HG03520 (cell line): ENCODE data around the gene DENND1A.
"Not testable (repeated sequence)": the region's sequence is repeated elsewhere in the genome, so short reads cannot be mapped to it uniquely, and the experiment has no call there.

Source experiments
- ATAC-seq: cut with Tn5 transposase; IDR thresholded peaks from one replicate; pipeline ENCODE4 v1.9.1; 2021; ENCODE audit warnings: mild to moderate bottlenecking, moderate library complexity; ENCODE audit not compliant: unreplicated experiment

DENND1A gene

GRCh38 chr9:123407217-123407851 is 522.6 kb downstream of the DENND1A start:
- no peak for ATAC-seq

- no peak for ATAC-seq
Measured at GRCh38 chr9:123406691-123407216, 523.2 kb downstream of the DENND1A start.

- no peak for ATAC-seq
Measured at GRCh38 chr9:123406016-123406415, 523.9 kb downstream of the DENND1A start.

- no peak for ATAC-seq
Measured at GRCh38 chr9:123402981-123403509, 526.9 kb downstream of the DENND1A start.

GRCh38 chr9:123401879-123402513 is 527.9 kb downstream of the DENND1A start:
- no peak for ATAC-seq

- ATAC-seq: no peak
Measured at GRCh38 chr9:123400926-123401503, 528.9 kb downstream of the DENND1A start.

- ATAC-seq: no peak
Measured at GRCh38 chr9:123399803-123400378, 530.0 kb downstream of the DENND1A start.

GRCh38 chr9:123398938-123399337 is 531.0 kb downstream of the DENND1A start:
- not testable (repeated sequence) for ATAC-seq

- ATAC-seq: no peak
Measured at GRCh38 chr9:123397975-123398374, 532.0 kb downstream of the DENND1A start.

GRCh38 chr9:123395689-123396511 is 534.0 kb downstream of the DENND1A start:
- ATAC-seq: no peak

- no peak for ATAC-seq
Measured at GRCh38 chr9:123395276-123395688, 534.6 kb downstream of the DENND1A start.

- no peak for ATAC-seq
Measured at GRCh38 chr9:123394291-123395235, 535.4 kb downstream of the DENND1A start.

GRCh38 chr9:123392802-123393201 is 537.1 kb downstream of the DENND1A start:
- ATAC-seq: no peak

GRCh38 chr9:123391946-123392345 is 538.0 kb downstream of the DENND1A start:
- ATAC-seq: no peak

GRCh38 chr9:123391233-123391632 is 538.7 kb downstream of the DENND1A start:
- ATAC-seq: no peak

- no peak for ATAC-seq
Measured at GRCh38 chr9:123390337-123391135, 539.4 kb downstream of the DENND1A start.

GRCh38 chr9:123389698-123390097 is 540.2 kb downstream of the DENND1A start:
- ATAC-seq: no peak

- ATAC-seq: no peak
Measured at GRCh38 chr9:123389070-123389469, 540.9 kb downstream of the DENND1A start.

- no peak for ATAC-seq
Measured at GRCh38 chr9:123387686-123388085, 542.2 kb downstream of the DENND1A start.
